ENCODE results near the gene SARS1.

SARS1 gene

GRCh38 chr1:109186733-109187086 is 27.0 kb upstream of the SARS1 start:
- in situ Hi-C loops (cut with MboI; ENCODE audit: low sequenced_read_pairs, unreplicated experiment) = loop anchor here (10.0 kb wide), 1 partner anchor 72 kb away; the partner anchor contains the start of gene ELAPOR1
- TF ChIP-seq CTCF (IDR thresholded peaks at IDR 0.05; ENCODE audit: borderline replicate concordance, control extremely low read depth, extremely low read depth, insufficient read depth, missing control alignments) = no peak
- DNase-seq (ENCODE audit: low spot score) = no peak

- in situ Hi-C loops (cut with MboI; ENCODE audit: low sequenced_read_pairs, unreplicated experiment) = loop anchor here (10.0 kb wide), 1 partner anchor 72 kb away; the partner anchor contains the start of gene ELAPOR1
- TF ChIP-seq CTCF (IDR thresholded peaks at IDR 0.05; ENCODE audit: borderline replicate concordance, control extremely low read depth, extremely low read depth, insufficient read depth, missing control alignments) = no peak
- no peak for DNase-seq (ENCODE audit: low spot score)
These were observed 26.6 kb upstream of the SARS1 start for GRCh38 chr1:109187127-109187526.

GRCh38 chr1:109188200-109188599 is 25.5 kb upstream of the SARS1 start:
- TF ChIP-seq CTCF (IDR thresholded peaks at IDR 0.05; ENCODE audit: borderline replicate concordance, control extremely low read depth, extremely low read depth, insufficient read depth, missing control alignments) = no peak
- DNase-seq (ENCODE audit: low spot score) = no peak
- in situ Hi-C loops (cut with MboI; ENCODE audit: low sequenced_read_pairs, unreplicated experiment) = loop anchor here (10.0 kb wide), 1 partner anchor 73 kb away; the partner anchor contains the start of gene ELAPOR1

- no peak for TF ChIP-seq CTCF (IDR thresholded peaks at IDR 0.05; ENCODE audit: borderline replicate concordance, control extremely low read depth, extremely low read depth, insufficient read depth, missing control alignments)
- in situ Hi-C loops (cut with MboI; ENCODE audit: low sequenced_read_pairs, unreplicated experiment) = loop anchor here (10.0 kb wide), 1 partner anchor 74 kb away; the partner anchor contains the start of gene ELAPOR1
- DNase-seq (ENCODE audit: low spot score) = no peak
These were observed 24.9 kb upstream of the SARS1 start for GRCh38 chr1:109188781-109189180.

GRCh38 chr1:109190189-109190588 is 23.5 kb upstream of the SARS1 start:
- no peak for DNase-seq (ENCODE audit: low spot score)
- TF ChIP-seq CTCF (IDR thresholded peaks at IDR 0.05; ENCODE audit: borderline replicate concordance, control extremely low read depth, extremely low read depth, insufficient read depth, missing control alignments) = no peak
- in situ Hi-C loops (cut with MboI; ENCODE audit: low sequenced_read_pairs, unreplicated experiment) = no loop called here

- no peak for DNase-seq (ENCODE audit: low spot score)
- in situ Hi-C loops (cut with MboI; ENCODE audit: low sequenced_read_pairs, unreplicated experiment) = no loop called here
- TF ChIP-seq CTCF (IDR thresholded peaks at IDR 0.05; ENCODE audit: borderline replicate concordance, control extremely low read depth, extremely low read depth, insufficient read depth, missing control alignments) = peak; percentile 11
These were observed 22.3 kb upstream of the SARS1 start for GRCh38 chr1:109191377-109191776.

GRCh38 chr1:109191891-109192290 is 21.8 kb upstream of the SARS1 start:
- TF ChIP-seq CTCF (IDR thresholded peaks at IDR 0.05; ENCODE audit: borderline replicate concordance, control extremely low read depth, extremely low read depth, insufficient read depth, missing control alignments) = no peak
- in situ Hi-C loops (cut with MboI; ENCODE audit: low sequenced_read_pairs, unreplicated experiment) = no loop called here
- no peak for DNase-seq (ENCODE audit: low spot score)

All from GM13976 (cell line).